ENCODE measurements around the gene C1QTNF12.
A peak's percentile ranks its signal among the peaks of the same experiment; 100 is the strongest.

Gene C1QTNF12

DNA sequence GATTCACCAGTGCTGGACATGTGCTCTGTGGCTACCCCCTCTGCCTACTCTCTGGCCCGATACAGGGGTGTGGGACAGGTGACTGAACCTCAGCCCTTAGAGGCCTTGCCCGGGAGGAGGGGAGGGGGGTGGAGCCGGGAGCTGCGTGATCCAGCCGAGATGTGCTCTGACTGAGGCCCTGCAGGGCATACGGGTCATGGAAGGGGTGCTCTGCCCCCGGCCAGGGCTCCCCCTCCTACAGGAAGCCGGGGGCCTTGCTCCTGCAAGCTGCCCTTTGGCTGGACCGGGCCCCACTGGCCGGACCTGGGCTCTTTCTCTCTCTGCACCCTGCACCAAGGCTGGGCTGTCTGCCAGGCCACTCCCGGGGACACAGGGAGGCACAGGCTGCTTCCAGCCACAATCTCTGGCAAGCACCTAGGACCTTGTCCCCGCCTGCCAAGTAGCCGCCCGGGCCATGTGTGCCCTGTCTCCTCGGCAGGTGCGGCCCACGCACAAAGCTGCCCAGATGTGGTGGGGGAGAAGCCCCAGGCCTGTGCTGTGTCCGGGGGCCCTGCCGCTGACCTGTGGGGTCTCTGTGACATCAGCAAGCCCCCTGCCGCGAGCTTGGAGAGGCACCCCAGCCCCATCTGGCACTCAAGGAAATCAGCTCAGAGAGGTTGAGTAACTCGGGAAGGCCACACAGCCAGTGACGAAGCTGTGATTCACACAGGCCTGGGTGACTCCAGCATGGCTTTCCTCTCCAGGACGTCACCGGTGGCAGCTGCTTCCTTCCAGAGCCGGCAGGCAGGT lies 35.2 kb upstream of the C1QTNF12 start:
- DNase-seq: no peak

GRCh38 chr1:1280782-1281481 lies 34.4 kb upstream of the C1QTNF12 start:
- DNase-seq: no peak

GRCh38 chr1:1279028-1279427 lies 32.5 kb upstream of the C1QTNF12 start:
- DNase-seq: no peak

- no peak for DNase-seq
Observed at GRCh38 chr1:1278620-1279019, 32.1 kb upstream of the C1QTNF12 start.

- DNase-seq: no peak
Observed at GRCh38 chr1:1275836-1276235, 29.3 kb upstream of the C1QTNF12 start.

DNA sequence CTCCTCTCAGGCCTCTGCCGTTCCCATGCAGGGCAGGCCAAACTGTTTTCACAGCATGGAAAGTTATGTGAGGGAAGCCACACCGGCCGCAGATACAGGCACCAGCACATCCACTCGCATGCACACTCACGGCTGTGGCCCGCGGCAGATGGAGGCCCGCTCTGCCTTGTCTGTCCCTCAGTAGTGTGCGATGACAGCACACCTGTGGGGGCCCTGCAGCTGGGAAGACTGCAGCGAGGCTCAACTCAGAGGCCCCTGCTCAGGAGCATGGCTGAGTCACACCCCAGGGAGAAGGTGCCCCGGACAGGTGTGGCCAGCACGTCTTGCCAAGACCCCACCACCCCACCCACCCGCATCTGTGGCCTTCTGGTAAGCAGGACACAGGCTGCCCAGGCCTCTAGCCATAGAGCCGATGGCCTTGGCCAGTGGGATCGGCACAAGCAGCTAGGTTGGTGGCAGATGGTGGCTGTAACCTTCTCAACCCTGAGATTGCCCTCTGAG lies 28.5 kb upstream of the C1QTNF12 start:
- no peak for DNase-seq

- no peak for DNase-seq
Observed at GRCh38 chr1:1274299-1274930, 27.9 kb upstream of the C1QTNF12 start.

DNA sequence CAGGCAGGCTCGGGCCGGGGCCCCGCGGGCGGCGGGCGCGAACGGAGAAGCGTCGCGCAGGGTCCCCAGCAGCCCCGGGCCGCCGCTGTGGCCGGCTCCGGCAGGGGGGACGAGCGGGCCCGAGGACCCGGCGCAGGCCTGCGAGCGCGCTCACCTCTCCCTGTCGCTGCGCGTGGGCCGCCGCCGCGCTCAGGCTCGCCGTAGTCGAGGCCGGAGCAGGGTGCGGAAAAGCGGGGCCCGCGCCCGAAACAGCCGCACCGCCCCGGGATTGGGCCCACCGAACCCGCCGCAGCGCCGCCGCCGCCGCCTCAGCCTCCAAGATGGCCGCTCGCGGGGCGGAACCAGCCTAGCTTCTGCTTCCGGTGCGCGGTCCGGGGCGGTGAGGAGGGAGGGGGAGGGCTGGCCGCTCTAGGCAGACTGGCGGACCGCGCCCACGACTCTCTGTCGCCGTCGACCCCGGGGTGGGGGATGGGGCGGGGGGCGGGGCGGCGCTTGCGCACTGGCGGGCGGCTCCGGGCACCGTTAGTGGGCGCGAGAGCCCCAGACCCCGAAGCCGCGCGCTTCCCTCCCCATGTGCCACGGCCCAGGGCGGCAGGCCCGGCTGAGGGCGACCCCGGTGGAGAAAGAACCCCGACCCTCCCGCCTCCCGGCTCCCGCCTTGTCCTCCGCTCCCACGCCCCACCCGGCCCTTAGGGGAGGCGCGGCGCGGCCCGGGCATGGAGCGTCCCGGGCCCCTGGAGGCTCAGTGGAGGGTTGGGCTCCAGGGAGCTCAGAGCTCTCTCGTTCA lies 27.2 kb upstream of the C1QTNF12 start, which contains the start of gene UBE2J2:
Gene UBE2J2 (minus strand): TSS at position 343 of the 787 bp plus-strand sequence. CDS start 5,862 bp downstream, outside the sequence.
- peak; percentile 28 for DNase-seq

GRCh38 chr1:1273209-1273511 lies 26.6 kb upstream of the C1QTNF12 start:
- DNase-seq: no peak

DNA sequence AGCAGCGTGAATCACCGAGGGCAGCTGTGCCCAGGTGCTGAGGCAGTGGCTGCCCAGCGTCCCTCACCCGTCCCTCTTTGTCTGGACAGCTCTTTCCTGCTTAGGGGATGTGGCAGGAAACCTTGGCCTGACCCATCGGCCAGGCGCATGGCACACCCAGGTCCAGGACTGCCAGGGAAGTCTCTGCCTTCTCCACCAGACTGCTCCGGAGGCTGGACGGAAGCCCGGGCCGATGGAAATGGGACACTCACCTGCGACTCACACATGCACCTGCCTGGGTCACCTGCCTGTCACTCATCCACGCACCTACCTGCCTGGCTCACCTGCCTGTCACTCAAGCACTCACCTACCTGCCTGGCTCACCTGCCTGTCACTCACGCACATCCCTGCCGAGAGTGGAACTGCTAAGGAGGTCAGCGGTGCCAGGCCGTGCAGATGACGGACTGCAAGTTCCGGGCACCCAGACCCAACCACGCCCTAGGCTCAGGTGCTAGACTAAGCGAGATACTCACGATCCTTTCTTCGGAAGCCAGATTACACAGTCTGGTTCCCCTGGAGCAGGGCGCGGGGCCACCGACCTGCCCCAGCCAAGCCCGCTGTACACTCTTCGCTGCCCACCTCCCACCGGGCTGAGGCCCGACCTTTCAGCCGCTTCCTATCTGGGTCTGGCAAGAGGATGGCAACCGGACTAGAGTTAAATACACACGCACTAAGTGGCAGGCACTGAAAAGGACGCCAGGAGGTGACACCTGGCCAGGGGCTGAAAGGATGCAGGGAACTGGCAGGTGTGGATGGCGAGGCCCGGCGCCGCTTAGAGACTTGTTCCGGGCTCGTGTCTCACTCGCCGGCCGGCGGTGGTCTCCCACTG lies 26.1 kb upstream of the C1QTNF12 start:
- DNase-seq: no peak

DNA sequence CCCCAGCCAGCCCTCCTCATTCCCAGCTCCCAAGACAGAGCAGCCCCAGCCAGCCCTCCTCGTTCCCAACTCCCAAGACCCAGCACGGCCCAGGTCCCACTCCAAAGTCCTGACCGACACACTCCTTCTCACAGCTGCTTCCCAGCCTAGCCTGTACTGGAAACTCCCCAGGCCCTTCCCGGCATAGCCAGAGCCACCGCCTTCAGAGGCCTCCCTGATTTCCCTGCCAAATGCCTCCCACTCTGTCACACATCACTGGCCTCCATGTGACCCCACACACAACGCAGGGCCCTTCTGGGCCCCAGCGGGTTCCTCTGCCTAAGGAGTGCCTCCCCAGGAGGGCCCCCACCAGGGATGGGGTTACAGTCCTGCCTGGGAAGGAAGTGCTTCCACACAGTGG lies 24.3 kb upstream of the C1QTNF12 start:
- no peak for DNase-seq

DNA sequence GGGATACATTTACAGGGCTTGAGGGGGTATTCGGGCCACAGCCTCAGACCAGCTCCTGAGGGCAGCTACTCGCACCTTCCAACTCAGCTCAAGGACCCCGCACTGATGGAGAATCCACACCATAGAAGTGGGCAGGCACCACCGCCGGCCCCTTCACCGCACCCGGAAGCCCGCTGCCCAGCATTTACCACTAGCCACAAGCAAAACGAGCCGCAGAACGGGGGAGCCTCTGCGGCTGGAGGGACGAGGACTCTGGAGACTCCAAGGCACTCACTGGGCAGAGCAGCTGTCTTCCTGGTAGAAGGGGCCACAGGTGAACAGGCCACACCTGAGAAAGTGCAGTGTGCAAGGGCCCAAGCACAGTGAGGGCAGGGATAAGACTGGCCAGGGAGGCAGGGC lies 21.8 kb upstream of the C1QTNF12 start:
- no peak for DNase-seq

- no peak for DNase-seq
Observed at GRCh38 chr1:1267488-1268283, 21.2 kb upstream of the C1QTNF12 start.

DNA sequence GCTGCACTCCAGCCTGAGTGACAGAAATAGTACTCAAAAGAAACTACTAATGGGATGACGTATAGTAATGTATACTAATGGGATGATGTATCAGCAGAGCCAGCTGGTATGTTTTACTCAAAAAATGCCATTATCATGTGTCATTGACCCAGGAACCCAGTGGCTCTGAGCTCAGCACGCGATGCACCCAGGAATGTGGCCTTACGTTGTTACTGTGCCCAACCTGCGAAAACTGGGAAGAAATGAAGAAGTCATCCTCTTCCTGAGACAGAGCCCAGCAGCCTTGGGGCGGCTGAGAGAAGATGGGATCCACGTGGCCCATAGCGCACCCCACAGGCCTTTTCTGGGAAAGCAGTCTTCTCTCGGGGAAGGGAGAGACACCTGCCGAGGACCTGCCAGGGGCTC lies 18.3 kb upstream of the C1QTNF12 start:
- DNase-seq: peak; percentile 11

GRCh38 chr1:1264026-1264425 lies 17.5 kb upstream of the C1QTNF12 start:
- DNase-seq: no peak

GRCh38 chr1:1262758-1263157 lies 16.2 kb upstream of the C1QTNF12 start:
- no peak for DNase-seq

DNA sequence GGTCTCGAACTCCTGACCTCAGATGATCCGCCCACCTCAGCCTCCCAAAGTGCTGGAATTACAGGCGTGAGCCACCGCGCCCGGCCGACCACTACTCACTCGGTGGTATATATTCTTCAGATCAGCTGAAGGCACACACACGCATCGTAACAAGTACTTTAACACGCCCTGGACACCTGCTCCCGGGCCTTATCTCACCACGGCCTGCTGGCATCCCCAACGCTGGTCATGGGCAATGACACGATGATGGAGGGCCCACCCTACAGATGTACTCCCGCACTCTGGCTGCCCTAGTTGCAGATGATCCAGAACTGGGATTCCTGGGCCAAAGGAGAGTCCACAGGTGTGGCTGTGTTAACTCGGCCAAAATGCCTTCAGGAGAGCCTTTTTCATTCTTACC lies 15.5 kb upstream of the C1QTNF12 start:
- DNase-seq: no peak

- DNase-seq: no peak
Observed at GRCh38 chr1:1260843-1261560, 14.5 kb upstream of the C1QTNF12 start.

- DNase-seq: no peak
Observed at GRCh38 chr1:1259951-1260600, 13.6 kb upstream of the C1QTNF12 start.

GRCh38 chr1:1259540-1259939 lies 13.0 kb upstream of the C1QTNF12 start:
- no peak for DNase-seq
